Testis (tissue), 3 donors: ENCODE data around the gene MKKS. TPM values are rescaled to one million over a fixed set of nuclear protein-coding genes. Genes with fewer than 3 reads are reported as not detected.
A peak's percentile ranks its signal among the peaks of the same experiment; 100 is the strongest.

Experiments
- DNase-seq: peaks from one replicate; pipeline ENCODE4 v3.0.0-alpha.2; 2019
- H3K27ac ChIP-seq, 2 donors: fragments of 200-600 bp; sonication (generic); one replicate each; pipeline ENCODE4 v1.5.1; 2019
- H3K27me3 ChIP-seq: fragments of 200-600 bp; sonication (generic); one replicate; pipeline ENCODE4 v1.5.1; 2019
- H3K36me3 ChIP-seq: fragments of 200-600 bp; sonication (generic); one replicate; pipeline ENCODE4 v1.5.1; 2017; ENCODE audit warnings: low read depth; ENCODE audit errors: missing control alignments
- H3K4me1 ChIP-seq: fragments of 200-600 bp; sonication (generic); one replicate; pipeline ENCODE4 v1.5.1; 2019
- H3K4me3 ChIP-seq, 2 donors: fragments of 200-600 bp; sonication (generic); one replicate each; pipeline ENCODE4 v1.5.1; 2017 to 2019
- H3K9me3 ChIP-seq: fragments of 200-600 bp; sonication (generic); one replicate; pipeline ENCODE4 v1.5.1; 2017
- CTCF ChIP-seq, 3 experiments: fragments of 450-650 bp in 2 of 3; fragments of 200-600 bp in 1 of 3; sonication (generic) in 1 of 3; IDR thresholded peaks; one replicate each; pipeline ENCODE4 v1.5.1; 2016 to 2019; ENCODE audit warnings: antibody characterized with exemption in 3 of 3, mild to moderate bottlenecking in 2 of 3, moderate library complexity in 1 of 3
- POLR2A ChIP-seq: fragments of 450-650 bp; IDR thresholded peaks from one replicate; pipeline ENCODE4 v1.6.1; 2017; ENCODE audit warnings: antibody characterized with exemption, mild to moderate bottlenecking, moderate library complexity
- WGBS, 2 donors: methylation state at CpG; one replicate each; pipeline ENCODE4 v1.1.5; 2018; 5-methylcytosine and 5-hydroxymethylcytosine counted together
- intact Hi-C: fragments of 100-400 bp; cut with DNase I; formaldehyde crosslinking; loops from one replicate; pipeline ENCODE4 v1.15.1; 2023; ENCODE audit warnings: low total_unique reads
- polyA plus RNA-seq: library from polyadenylated mRNA; stranded (reverse); fragments of 350-450 nt; fragmentation: Illumina TruSeq; extraction: RNeasy Lipid Tissue Mini Kit (QIAGEN cat#74804); gene quantifications from one replicate; pipeline ENCODE4 v1.2.3, GENCODE V29; 2014; ENCODE audit warnings: low read depth, low replicate concordance; ENCODE audit not compliant: insufficient read depth
- total RNA-seq, 2 donors: library from RNA; depleted of rRNA; stranded (reverse); fragments of >200 nt; gene quantifications; one replicate each; pipeline ENCODE4 v1.2.3, GENCODE V29; 2016

MKKS gene
- total and polyA plus RNA-seq, 3 donors from 2014 or later: 15.7 to 37.1 (median 16.0) TPM

- no peak for TF ChIP-seq CTCF (IDR thresholded peaks at IDR 0.05)
- no peak for TF ChIP-seq POLR2A
- intact Hi-C loops: no loop called here
- Histone ChIP-seq H3K36me3 (no peaks in the 10 kb centered on the region), H3K4me1 (peaks cover 17% of the 10 kb centered on the region), H3K27me3 (no peaks in the 10 kb centered on the region), H3K4me3 (no peak overlapping the region), H3K9me3 (no peaks in the 10 kb centered on the region), H3K27ac (no peak overlapping the region)
- WGBS, 2 donors: 95 to 97% methylated on average over 6 of the region's 6 CpGs
- DNase-seq: no peak
Measured at GRCh38 chr20:10470276-10470675, 36.3 kb upstream of the MKKS start.

GRCh38 chr20:10469599-10469998 lies 35.6 kb upstream of the MKKS start:
- Histone ChIP-seq H3K27me3 (no peaks in the 10 kb centered on the region), H3K27ac (no peak overlapping the region), H3K4me3 (no peak overlapping the region), H3K4me1 (peaks cover 10% of the 10 kb centered on the region), H3K36me3 (no peaks in the 10 kb centered on the region), H3K9me3 (no peaks in the 10 kb centered on the region)
- 36 to 54% methylated on average over 7 of the region's 7 CpGs for WGBS, 2 donors
- TF ChIP-seq CTCF (IDR thresholded peaks at IDR 0.05) (peak in 2 of 3 experiments; percentile 27 to 40), POLR2A (no peak)
- intact Hi-C loops: no loop called here
- peak; percentile 40 for DNase-seq

DNA sequence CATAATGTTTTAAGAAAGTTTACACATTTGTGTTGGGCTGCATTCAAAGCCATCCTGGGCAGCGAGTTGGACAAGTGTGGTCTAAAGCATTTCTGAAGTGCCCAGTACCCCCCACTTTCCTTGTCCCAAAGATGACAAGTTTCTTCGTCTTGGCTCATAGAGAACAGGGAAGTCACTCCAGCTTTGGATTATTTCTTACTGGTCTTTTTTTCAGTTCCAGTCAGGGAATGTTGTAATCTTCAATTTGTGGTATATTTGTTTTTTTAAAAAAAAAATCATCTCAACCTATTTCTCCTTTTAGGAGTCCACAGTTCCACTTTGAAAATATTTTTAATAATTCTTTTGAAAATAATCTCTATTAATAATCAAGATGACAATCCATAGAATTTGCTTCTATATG lies 35.0 kb upstream of the MKKS start:
- intact Hi-C loops: no loop called here
- TF ChIP-seq POLR2A (no peak), CTCF (IDR thresholded peaks at IDR 0.05) (no peak)
- H3K9me3 ChIP-seq: no peaks in the 10 kb centered on the region
- H3K27ac ChIP-seq: no peak overlapping the region
- H3K4me3 ChIP-seq: no peak overlapping the region
- H3K27me3 ChIP-seq: no peaks in the 10 kb centered on the region
- no peak for DNase-seq
- H3K4me1 ChIP-seq: peaks cover 10% of the 10 kb centered on the region
- no peaks in the 10 kb centered on the region for H3K36me3 ChIP-seq
- WGBS, 2 donors: 73 to 83% methylated on average over 2 of the region's 2 CpGs

- 33 to 58% methylated on average over 2 of the region's 2 CpGs for WGBS, 2 donors
Measured at GRCh38 chr20:10468340-10468845, 34.4 kb upstream of the MKKS start.

More at GRCh38 chr20:10468340-10468845, 34.4 kb upstream of the MKKS start:
- Histone ChIP-seq H3K4me1 (peaks cover 10% of the 10 kb centered on the region), H3K27ac (no peak overlapping the region), H3K4me3 (no peak overlapping the region), H3K36me3 (no peaks in the 10 kb centered on the region), H3K27me3 (no peaks in the 10 kb centered on the region), H3K9me3 (no peaks in the 10 kb centered on the region)
- DNase-seq: no peak
- no peak for TF ChIP-seq POLR2A
- no peak for TF ChIP-seq CTCF (IDR thresholded peaks at IDR 0.05)
- intact Hi-C loops: no loop called here
